Activated CD4-positive, alpha-beta memory T cell treated with anti-CD3 and anti-CD28 coated beads for 36 hours (primary cell): ENCODE results near the gene KCNRG. TPM values are rescaled to one million over a fixed set of nuclear protein-coding genes. Genes with fewer than 3 reads are reported as not detected.
A peak's percentile ranks its signal among the peaks of the same experiment; 100 is the strongest.

Experiments used
- CTCF ChIA-PET: fragments of 350-600 bp; sonication (Branson Sonifier 250); formaldehyde crosslinking; loops from one replicate; lab custom pipeline; 2021; ENCODE audit warnings: antibody characterized with exemption, inconsistent platforms; lab: Charles Lee
- POLR2A ChIA-PET: fragments of 350-600 bp; sonication (Branson Sonifier 250); formaldehyde crosslinking; loops from one replicate; lab custom pipeline; 2021; ENCODE audit warnings: antibody characterized with exemption; lab: Charles Lee
- DNase-seq: peaks from one replicate; pipeline ENCODE4 v3.0.0-alpha.2; 2020
- H3K27ac Mint-ChIP-seq: one replicate; pipeline ENCODE4 v1.8.0; 2021; ENCODE audit warnings: mixed read lengths
- H3K27me3 Mint-ChIP-seq: one replicate; pipeline ENCODE4 v1.8.0; 2021; ENCODE audit warnings: mixed read lengths
- H3K36me3 Mint-ChIP-seq: one replicate; pipeline ENCODE4 v1.8.0; 2021; ENCODE audit warnings: mixed read lengths
- H3K4me1 Mint-ChIP-seq: one replicate; pipeline ENCODE4 v1.8.0; 2021; ENCODE audit warnings: low read depth, mixed read lengths
- H3K4me3 Mint-ChIP-seq: one replicate; pipeline ENCODE4 v1.8.0; 2021; ENCODE audit warnings: mild to moderate bottlenecking, mixed read lengths
- H3K9me3 Mint-ChIP-seq: one replicate; pipeline ENCODE4 v1.8.0; 2021; ENCODE audit warnings: mixed read lengths
- intact Hi-C: fragments of 100-400 bp; cut with micrococcal nuclease; formaldehyde crosslinking; loops from one replicate; pipeline ENCODE4 v1.15.1; 2023
- total RNA-seq, 2 experiments: library from RNA; stranded (reverse); gene quantifications; one replicate each; pipeline ENCODE4 v1.2.3, GENCODE V29; 2021

KCNRG gene
- total RNA-seq, 2 experiments from 2014 or later, result not detected

GRCh38 chr13:49995625-49996101 is 19.6 kb upstream of the KCNRG start:
- no peaks in the 10 kb centered on the region for H3K9me3 Mint-ChIP-seq
- peaks cover 35% of the 10 kb centered on the region for H3K4me1 Mint-ChIP-seq
- CTCF ChIA-PET, result interaction anchor here (2.2 to 3.9 kb wide), 3 partner anchors 54 to 130 kb away, joined by 9 to 51 read pairs (median 20); no protein-coding TSS in a partner anchor
- peaks cover 20% of the 10 kb centered on the region for H3K36me3 Mint-ChIP-seq
- no peak for DNase-seq
- H3K4me3 Mint-ChIP-seq, result peak overlapping the region; percentile 68
- no peaks in the 10 kb centered on the region for H3K27me3 Mint-ChIP-seq
- POLR2A ChIA-PET, result interaction anchor here (0.6 to 2.2 kb wide), 4 partner anchors 59 to 130 kb away, joined by 3 to 17 read pairs (median 6); partner anchors contain the start of gene SPRYD7
- peak overlapping the region; percentile 49 for H3K27ac Mint-ChIP-seq
- intact Hi-C loops, result loop anchor here (5.0 kb wide), 3 partner anchors 242 to 1077 kb away; no protein-coding TSS in a partner anchor

- Mint-ChIP-seq H3K9me3 (no peaks in the 10 kb centered on the region), H3K4me1 (peaks cover 41% of the 10 kb centered on the region), H3K4me3 (peak overlapping the region; percentile 68), H3K27me3 (no peaks in the 10 kb centered on the region), H3K36me3 (peaks cover 20% of the 10 kb centered on the region), H3K27ac (peak overlapping the region; percentile 49)
- ChIA-PET CTCF (interaction anchor here (0.7 to 3.9 kb wide), 21 partner anchors 10 to 916 kb away, joined by 3 to 51 read pairs (median 9); partner anchors contain the start of genes KCNRG, KPNA3 and SPRYD7), POLR2A (interaction anchor here (0.6 to 2.7 kb wide), 8 partner anchors 60 to 311 kb away, joined by 3 to 38 read pairs (median 6); partner anchors contain the start of gene SPRYD7)
- intact Hi-C loops, result loop anchor here (5.0 kb wide), 3 partner anchors 241 to 1076 kb away; no protein-coding TSS in a partner anchor
- DNase-seq, result peak; percentile 91
Measured at GRCh38 chr13:49996161-49996915, 18.9 kb upstream of the KCNRG start.

DNA sequence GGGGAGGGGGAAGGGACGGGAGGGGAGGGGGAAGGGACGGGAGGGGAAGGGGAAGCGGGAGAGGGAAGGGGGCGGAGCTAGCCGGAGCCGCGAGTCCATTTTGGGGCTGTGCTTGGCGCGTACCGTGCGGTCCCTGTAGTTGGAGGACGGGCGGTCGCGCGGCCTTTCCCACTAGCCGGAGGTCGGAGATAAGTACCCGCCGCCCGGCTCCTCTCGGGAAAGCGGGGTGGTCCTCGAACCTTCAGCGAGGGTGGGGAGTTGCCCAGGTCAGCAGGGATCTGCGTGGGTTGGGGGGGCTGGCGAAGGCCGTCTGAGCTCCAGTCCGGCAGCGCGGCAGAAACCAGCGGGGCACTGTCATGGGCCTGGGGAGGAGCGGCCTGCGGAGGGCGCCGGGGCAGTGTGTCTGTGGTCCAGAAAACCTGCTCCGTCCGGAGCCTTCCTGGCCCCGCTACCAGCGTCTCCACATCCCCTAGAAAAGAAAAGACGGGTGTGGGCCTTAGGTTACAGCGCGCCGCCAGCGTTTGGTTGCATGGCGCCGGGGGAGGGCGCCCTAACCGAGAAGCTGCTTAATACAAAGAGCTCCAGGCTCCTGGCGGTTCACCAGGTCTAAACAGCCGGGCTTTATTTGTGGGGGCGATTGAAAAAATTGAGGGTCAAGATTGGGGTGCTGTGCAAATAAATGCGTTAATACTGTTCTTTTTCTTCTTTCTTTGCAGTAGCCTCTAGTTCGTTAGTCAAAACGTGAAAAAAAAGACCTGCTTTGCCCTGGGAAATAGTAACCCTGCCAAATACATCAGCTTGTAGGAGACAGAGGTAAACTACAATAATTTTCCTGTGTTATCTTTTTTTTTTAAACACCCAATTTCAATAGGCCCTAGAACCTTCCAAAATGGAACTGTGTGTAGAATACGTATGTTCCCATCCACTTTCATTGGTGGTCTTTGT is 18.0 kb upstream of the KCNRG start, which contains the start of gene TRIM13:
Gene TRIM13, plus strand, starts transcription at position 92 of the 945 bp plus-strand sequence. CDS start 14,899 bp downstream, outside the sequence.
- H3K4me1 Mint-ChIP-seq, result peaks cover 44% of the 10 kb centered on the region
- ChIA-PET POLR2A (interaction anchor here (0.6 to 2.7 kb wide), 16 partner anchors 10 to 922 kb away, joined by 3 to 38 read pairs (median 4); partner anchors contain the start of gene SPRYD7), CTCF (interaction anchor here (0.6 to 3.9 kb wide), 43 partner anchors 9 to 968 kb away, joined by 3 to 51 read pairs (median 4); partner anchors contain the start of genes KCNRG, KPNA3 and SPRYD7)
- H3K9me3 Mint-ChIP-seq, result no peaks in the 10 kb centered on the region
- H3K27ac Mint-ChIP-seq, result peak within 1 kb of the TSS; percentile 86
- H3K36me3 Mint-ChIP-seq, result peaks cover 20% of the 10 kb centered on the region
- intact Hi-C loops, result loop anchor here (1.0 to 5.0 kb wide), 8 partner anchors 61 to 1075 kb away; partner anchors contain the start of gene SPRYD7
- DNase-seq, result peak; percentile 88
- peak within 1 kb of the TSS; percentile 81 for H3K4me3 Mint-ChIP-seq
- no peaks in the 10 kb centered on the region for H3K27me3 Mint-ChIP-seq

DNA sequence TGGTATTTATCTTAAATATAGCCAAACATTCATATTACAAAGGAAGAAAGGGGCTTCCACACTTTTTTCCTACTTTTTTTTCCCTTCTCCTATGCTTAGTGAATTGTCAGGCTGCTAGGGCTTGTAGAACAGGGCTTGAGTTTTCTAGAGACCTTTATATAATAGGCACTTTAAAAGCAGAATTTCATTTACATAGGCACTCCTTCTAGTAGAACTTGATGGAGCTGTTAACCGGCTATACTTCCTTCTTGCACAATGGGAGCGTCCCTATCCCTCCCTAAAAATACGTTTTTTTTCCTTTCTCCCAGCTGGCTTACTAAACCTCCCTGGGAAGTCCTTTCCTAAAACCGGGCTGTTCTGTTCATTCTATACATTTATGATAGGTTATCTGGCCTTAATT is 17.3 kb upstream of the KCNRG start:
- H3K36me3 Mint-ChIP-seq, result peaks cover 22% of the 10 kb centered on the region
- ChIA-PET CTCF (interaction anchor here (0.6 to 3.9 kb wide), 37 partner anchors 9 to 967 kb away, joined by 3 to 51 read pairs (median 4); partner anchors contain the start of genes KCNRG and SPRYD7), POLR2A (interaction anchor here (0.6 to 2.7 kb wide), 13 partner anchors 9 to 895 kb away, joined by 3 to 38 read pairs (median 5); partner anchors contain the start of gene SPRYD7)
- peak overlapping the region; percentile 81 for H3K4me3 Mint-ChIP-seq
- peak overlapping the region; percentile 86 for H3K27ac Mint-ChIP-seq
- peaks cover 49% of the 10 kb centered on the region for H3K4me1 Mint-ChIP-seq
- no peak for DNase-seq
- no peaks in the 10 kb centered on the region for H3K27me3 Mint-ChIP-seq
- H3K9me3 Mint-ChIP-seq, result no peaks in the 10 kb centered on the region
- intact Hi-C loops, result loop anchor here (1.0 to 5.0 kb wide), 8 partner anchors 62 to 1074 kb away; partner anchors contain the start of gene SPRYD7

- Mint-ChIP-seq H3K9me3 (no peaks in the 10 kb centered on the region), H3K27me3 (no peaks in the 10 kb centered on the region), H3K4me3 (peak overlapping the region; percentile 81), H3K27ac (no peak overlapping the region), H3K4me1 (peaks cover 51% of the 10 kb centered on the region), H3K36me3 (peaks cover 25% of the 10 kb centered on the region)
- DNase-seq, result no peak
- CTCF ChIA-PET, result interaction anchor here (1.3 to 3.9 kb wide), 9 partner anchors 16 to 916 kb away, joined by 3 to 51 read pairs (median 12); partner anchors contain the start of genes KCNRG and SPRYD7
- intact Hi-C loops, result loop anchor here (5.0 kb wide), 3 partner anchors 238 to 1073 kb away; no protein-coding TSS in a partner anchor
- POLR2A ChIA-PET, result interaction anchor here (2.3 to 2.7 kb wide), 2 partner anchors 76 to 82 kb away, joined by 7 to 38 read pairs; no protein-coding TSS in a partner anchor
Measured at GRCh38 chr13:49998714-49999624, 16.3 kb upstream of the KCNRG start.

- Mint-ChIP-seq H3K4me3 (no peak overlapping the region), H3K9me3 (no peaks in the 10 kb centered on the region), H3K4me1 (peaks cover 55% of the 10 kb centered on the region), H3K27ac (no peak overlapping the region), H3K27me3 (no peaks in the 10 kb centered on the region), H3K36me3 (peaks cover 34% of the 10 kb centered on the region)
- DNase-seq, result no peak
- intact Hi-C loops, result no loop called here
- CTCF ChIA-PET, result interaction anchor here (1.3 kb wide), 1 partner anchor 80 kb away, joined by 3 read pairs; no protein-coding TSS in a partner anchor
- POLR2A ChIA-PET, result no interaction called here
Measured at GRCh38 chr13:50001287-50001686, 14.0 kb upstream of the KCNRG start.

GRCh38 chr13:50006426-50007135 is 8.7 kb upstream of the KCNRG start:
- Mint-ChIP-seq H3K27me3 (no peaks in the 10 kb centered on the region), H3K4me1 (peaks cover 32% of the 10 kb centered on the region), H3K9me3 (no peaks in the 10 kb centered on the region), H3K36me3 (peaks cover 35% of the 10 kb centered on the region), H3K27ac (peak overlapping the region; percentile 44), H3K4me3 (no peak overlapping the region)
- intact Hi-C loops, result no loop called here
- DNase-seq, result no peak
- CTCF ChIA-PET, result interaction anchor here (2.2 kb wide), 1 partner anchor 10 kb away, joined by 13 read pairs; the partner anchor contains the start of gene TRIM13
- POLR2A ChIA-PET, result interaction anchor here (1.5 kb wide), 1 partner anchor 9 kb away, joined by 4 read pairs; no protein-coding TSS in a partner anchor

- H3K9me3 Mint-ChIP-seq, result no peaks in the 10 kb centered on the region
- no peak overlapping the region for H3K27ac Mint-ChIP-seq
- H3K36me3 Mint-ChIP-seq, result peaks cover 51% of the 10 kb centered on the region
- peaks cover 25% of the 10 kb centered on the region for H3K4me1 Mint-ChIP-seq
- DNase-seq, result no peak
- no peaks in the 10 kb centered on the region for H3K27me3 Mint-ChIP-seq
- intact Hi-C loops, result no loop called here
- POLR2A ChIA-PET, result no interaction called here
- H3K4me3 Mint-ChIP-seq, result no peak overlapping the region
- CTCF ChIA-PET, result interaction anchor here (1.1 kb wide), 1 partner anchor 14 kb away, joined by 5 read pairs; the partner anchor contains the start of gene TRIM13
Measured at GRCh38 chr13:50011461-50011860, 3.8 kb upstream of the KCNRG start.

DNA sequence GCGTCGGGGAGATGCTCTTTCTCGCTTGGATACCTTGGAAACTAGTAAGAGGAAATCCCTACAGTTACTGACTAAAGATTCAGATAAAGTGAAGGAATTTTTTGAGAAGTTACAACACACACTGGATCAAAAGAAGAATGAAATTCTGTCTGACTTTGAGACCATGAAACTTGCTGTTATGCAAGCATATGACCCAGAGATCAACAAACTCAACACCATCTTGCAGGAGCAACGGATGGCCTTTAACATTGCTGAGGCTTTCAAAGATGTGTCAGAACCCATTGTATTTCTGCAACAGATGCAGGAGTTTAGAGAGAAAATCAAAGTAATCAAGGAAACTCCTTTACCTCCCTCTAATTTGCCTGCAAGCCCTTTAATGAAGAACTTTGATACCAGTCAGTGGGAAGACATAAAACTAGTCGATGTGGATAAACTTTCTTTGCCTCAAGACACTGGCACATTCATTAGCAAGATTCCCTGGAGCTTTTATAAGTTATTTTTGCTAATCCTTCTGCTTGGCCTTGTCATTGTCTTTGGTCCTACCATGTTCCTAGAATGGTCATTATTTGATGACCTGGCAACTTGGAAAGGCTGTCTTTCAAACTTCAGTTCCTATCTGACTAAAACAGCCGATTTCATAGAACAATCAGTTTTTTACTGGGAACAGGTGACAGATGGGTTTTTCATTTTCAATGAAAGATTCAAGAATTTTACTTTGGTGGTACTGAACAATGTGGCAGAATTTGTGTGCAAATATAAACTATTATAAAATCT is 2.7 kb upstream of the KCNRG start:
- H3K27me3 Mint-ChIP-seq, result no peaks in the 10 kb centered on the region
- H3K36me3 Mint-ChIP-seq, result peaks cover 51% of the 10 kb centered on the region
- no peak overlapping the region for H3K4me3 Mint-ChIP-seq
- no peak for DNase-seq
- intact Hi-C loops, result no loop called here
- ChIA-PET CTCF (interaction anchor here (0.6 to 1.1 kb wide), 2 partner anchors 16 to 250 kb away, joined by 3 to 5 read pairs; partner anchors contain the start of gene TRIM13), POLR2A (no interaction called here)
- peaks cover 25% of the 10 kb centered on the region for H3K4me1 Mint-ChIP-seq
- H3K9me3 Mint-ChIP-seq, result no peaks in the 10 kb centered on the region
- no peak overlapping the region for H3K27ac Mint-ChIP-seq
